ENCODE data around the gene PPM1E. TPM values are rescaled to one million over a fixed set of nuclear protein-coding genes. Genes with fewer than 3 reads are reported as not detected.

Gene PPM1E
- total and polyA plus RNA-seq, 2 of the 8 experiments (the other 6 are each of a cell fraction or from before 2014, with no cell fraction given): 5.0 to 10.4 TPM

- Histone ChIP-seq H4K20me1 (replicated peaks in 1 of 2; ENCODE audit: control insufficient read depth in 1 of 2, insufficient read depth in 2 of 2, low read length in 2 of 2) (no peaks in the 10 kb centered on the region), H3K79me2 (ENCODE audit: control insufficient read depth in 1 of 2, insufficient read depth in 2 of 2, low read length in 2 of 2) (no peaks in the 10 kb centered on the region), H4K91ac (replicated peaks; ENCODE audit: insufficient read length, low read length) (no peak overlapping the region), H3K79me1 (ENCODE audit: low read depth, low read length) (no peaks in the 10 kb centered on the region), H2AFZ (ENCODE audit: low read length) (no peak overlapping the region), H2BK12ac (ENCODE audit: low read depth, low read length) (no peak overlapping the region), H3K56ac (replicated peaks; ENCODE audit: insufficient read length, low read depth, low read length) (no peak overlapping the region), H4K5ac (ENCODE audit: insufficient read length, low read depth, low read length) (no peak overlapping the region), H4K8ac (ENCODE audit: extremely low read depth, insufficient read depth, low read length) (no peak overlapping the region), H3K4me2 (ENCODE audit: insufficient read depth in 1 of 2, low read depth in 2 of 2, low read length in 2 of 2) (no peak overlapping the region), H3K9me3 (ENCODE audit: insufficient read depth in 2 of 2, low read depth in 1 of 2, low read length in 1 of 2) (no peaks in the 10 kb centered on the region), H2BK120ac (replicated peaks; ENCODE audit: low read depth, low read length) (no peak overlapping the region), H3K23ac (ENCODE audit: insufficient read length) (no peak overlapping the region), H2BK15ac (ENCODE audit: low read length) (no peak overlapping the region), H2AK5ac (ENCODE audit: low read depth, low read length) (no peak overlapping the region), H2BK5ac (ENCODE audit: low read depth, low read length) (no peak overlapping the region), H3K4me3 (ENCODE audit: extremely low read depth in 1 of 4, insufficient read depth in 2 of 4, low read depth in 3 of 4, low read length in 4 of 4) (no peak overlapping the region), H3K4ac (replicated peaks; ENCODE audit: insufficient read length, low read depth, low read length) (no peak overlapping the region), H2BK20ac (ENCODE audit: low read length) (no peak overlapping the region), H3K9ac (replicated peaks in 1 of 4; ENCODE audit: extremely low read depth in 1 of 4, low read depth in 3 of 4, low read length in 3 of 4) (no peak overlapping the region), H3K27me3 (replicated peaks in 1 of 4; ENCODE audit: control insufficient read depth in 3 of 4, extremely low read depth in 1 of 4, insufficient read depth in 3 of 4, low read length in 3 of 4) (no peaks in the 10 kb centered on the region), H3K36me3 (ENCODE audit: control insufficient read depth in 2 of 4, insufficient read depth in 4 of 4, low read length in 3 of 4) (no peaks in the 10 kb centered on the region), H3K4me1 (replicated peaks in 1 of 4; ENCODE audit: control insufficient read depth in 3 of 4, insufficient read depth in 4 of 4, low read length in 3 of 4) (no peaks in the 10 kb centered on the region), H3K14ac (ENCODE audit: insufficient read length) (no peak overlapping the region), H3K27ac (ENCODE audit: low read depth, low read length) (no peak overlapping the region), H3K23me2 (ENCODE audit: low read depth, low read length) (no peaks in the 10 kb centered on the region), H3K18ac (ENCODE audit: extremely low read depth, low read length) (no peak overlapping the region)
- ChIA-PET POLR2A (ENCODE audit: partially characterized antibody) (no interaction called here), CTCF (ENCODE audit: partially characterized antibody) (interaction anchor here (0.9 kb wide), 1 partner anchor 21 kb away, joined by 3 read pairs; no protein-coding TSS in a partner anchor)
- FAIRE-seq (no peak), DNase-seq (ENCODE audit: low read depth in 1 of 2, low spot score in 2 of 2) (no peak)
- no peak for TF ChIP-seq TAF7 (optimal IDR thresholded peaks at IDR 0.05; ENCODE audit: borderline replicate concordance, low read depth, low read length)
- TF ChIP-seq SIRT6 (IDR thresholded peaks at IDR 0.05; ENCODE audit: low read length): no peak
- TF ChIP-seq SP1 (IDR thresholded peaks at IDR 0.05; ENCODE audit: low read depth, low read length): no peak
- no peak for TF ChIP-seq BRCA1 (IDR thresholded peaks at IDR 0.05; ENCODE audit: low read depth, low read length)
- TF ChIP-seq E2F6 (IDR thresholded peaks at IDR 0.05): no peak
- no peak for TF ChIP-seq HDAC6 (IDR thresholded peaks at IDR 0.05; ENCODE audit: low read depth, low read length)
- no peak for TF ChIP-seq POU5F1 (IDR thresholded peaks at IDR 0.05; ENCODE audit: low read depth, low read length)
- TF ChIP-seq PHF8 (conservative IDR thresholded peaks at IDR 0.05; ENCODE audit: low read depth, low read length): no peak
- no peak for TF ChIP-seq EGR1 (IDR thresholded peaks at IDR 0.05; ENCODE audit: borderline replicate concordance, low read depth, low read length)
- no peak for TF ChIP-seq TBP (IDR thresholded peaks at IDR 0.05; ENCODE audit: low read depth, low read length)
- no peak for TF ChIP-seq RAD21 (IDR thresholded peaks at IDR 0.05 in 1 of 2, conservative IDR thresholded peaks at IDR 0.05 in 1 of 2; ENCODE audit: low read depth in 2 of 2, low read length in 2 of 2)
- no peak for TF ChIP-seq ATF3 (IDR thresholded peaks at IDR 0.05; ENCODE audit: insufficient read depth, low read depth, low read length)
- no peak for TF ChIP-seq ZNF274 (IDR thresholded peaks at IDR 0.05; ENCODE audit: borderline replicate concordance, extremely low read depth, low read length)
- TF ChIP-seq NANOG (IDR thresholded peaks at IDR 0.05; ENCODE audit: insufficient read depth, low read depth, low read length, poor library complexity, severe bottlenecking): no peak
Observed at GRCh38 chr17:58730937-58731336, 24.7 kb upstream of the PPM1E start.

All from H1 (cell line).